ENCODE results near the gene PIP5K1A.
A peak's percentile ranks its signal among the peaks of the same experiment; 100 is the strongest.

The PIP5K1A gene

GRCh38 chr1:151156515-151156819, 41.9 kb upstream of the PIP5K1A start, which contains the start of gene TNFAIP8L2:
Gene TNFAIP8L2, plus strand, starts transcription at chr1:151156649. Its CDS starts 2,049 bp downstream, at chr1:151158698.
- ChIA-PET POLR2A (interaction anchor here (1.1 to 1.2 kb wide), 2 partner anchors 9 to 33 kb away, joined by 3 to 4 read pairs; partner anchors contain the start of genes LYSMD1, SCNM1 and VPS72), CTCF (interaction anchor here (0.6 to 6.4 kb wide), 11 partner anchors 8 to 132 kb away, joined by 3 to 124 read pairs (median 4); partner anchors contain the start of genes LYSMD1 and TMOD4)
- no peaks in the 10 kb centered on the region for H3K4me1 ChIP-seq (ENCODE audit: control insufficient read depth, insufficient read depth, low read length)
- no peak within 1 kb of the TSS for H3K27ac ChIP-seq (ENCODE audit: extremely low read depth, low read depth, low read length)
- no peak within 1 kb of the TSS for H3K4me3 ChIP-seq (ENCODE audit: low read depth, low read length)
- TF ChIP-seq ZNF146 (tag by site-specific recombination; IDR thresholded peaks at IDR 0.05) (no peak), ZNF777 (tag by site-specific recombination; IDR thresholded peaks at IDR 0.05; ENCODE audit: borderline replicate concordance) (no peak), ZNF366 (tag by site-specific recombination; conservative IDR thresholded peaks at IDR 0.05) (no peak), KLF9 (tag by site-specific recombination; IDR thresholded peaks at IDR 0.05; ENCODE audit: low read depth) (peak; percentile 56), ZNF843 (tag by site-specific recombination; IDR thresholded peaks at IDR 0.05) (no peak), GLI2 (tag by site-specific recombination; IDR thresholded peaks at IDR 0.05; ENCODE audit: borderline replicate concordance, low read depth) (no peak), CTCF (tag by site-specific recombination; IDR thresholded peaks at IDR 0.05) (no peak), ZNF174 (tag by site-specific recombination; IDR thresholded peaks at IDR 0.05) (no peak), ZNF2 (tag by site-specific recombination; IDR thresholded peaks at IDR 0.05) (no peak), GLIS2 (tag by site-specific recombination; IDR thresholded peaks at IDR 0.05) (no peak), ZFP3 (tag by site-specific recombination; IDR thresholded peaks at IDR 0.05; ENCODE audit: low read depth) (no peak), SP2 (tag by site-specific recombination; IDR thresholded peaks at IDR 0.05) (0 out of 2 replicates have a peak, but pooled peaks have one; percentile 12), ZNF335 (tag by site-specific recombination; conservative IDR thresholded peaks at IDR 0.05) (no peak), ZBTB44 (tag by site-specific recombination; IDR thresholded peaks at IDR 0.05) (no peak), ZNF785 (tag by site-specific recombination; IDR thresholded peaks at IDR 0.05) (no peak), ZNF266 (tag by site-specific recombination; IDR thresholded peaks at IDR 0.05; ENCODE audit: low read depth) (no peak)
- peaks cover 12 to 57% of the 10 kb centered on the region in 2 experiments for H3K36me3 ChIP-seq (ENCODE audit: control insufficient read depth in 2 of 2, insufficient read depth in 1 of 2, low read length in 2 of 2)
- no peaks in the 10 kb centered on the region for H3K9me3 ChIP-seq (ENCODE audit: control insufficient read depth, insufficient read depth, low read depth, low read length)

- Histone ChIP-seq H3K4me3 (ENCODE audit: low read depth, low read length) (no peak overlapping the region), H3K9me3 (ENCODE audit: control insufficient read depth, insufficient read depth, low read depth, low read length) (no peaks in the 10 kb centered on the region), H3K4me1 (ENCODE audit: control insufficient read depth, insufficient read depth, low read length) (no peaks in the 10 kb centered on the region), H3K27ac (ENCODE audit: extremely low read depth, low read depth, low read length) (no peak overlapping the region), H3K36me3 (ENCODE audit: control insufficient read depth in 2 of 2, insufficient read depth in 1 of 2, low read length in 2 of 2) (peaks cover 12 to 63% of the 10 kb centered on the region in 2 experiments)
- TF ChIP-seq ZNF768 (tag by site-specific recombination; IDR thresholded peaks at IDR 0.05) (no peak), GLIS1 (tag by site-specific recombination; IDR thresholded peaks at IDR 0.05) (no peak), ZNF660 (tag by site-specific recombination; IDR thresholded peaks at IDR 0.05) (no peak), ZBTB21 (tag by site-specific recombination; IDR thresholded peaks at IDR 0.05) (no peak), ZNF341 (tag by site-specific recombination; IDR thresholded peaks at IDR 0.05; ENCODE audit: low read depth) (no peak), ZNF221 (tag by site-specific recombination; IDR thresholded peaks at IDR 0.05; ENCODE audit: borderline replicate concordance) (no peak), ZFP37 (tag by site-specific recombination; IDR thresholded peaks at IDR 0.05) (no peak), ZNF404 (tag by site-specific recombination; IDR thresholded peaks at IDR 0.05) (no peak), ZNF114 (tag by site-specific recombination; IDR thresholded peaks at IDR 0.05) (no peak), KLF1 (tag by site-specific recombination; IDR thresholded peaks at IDR 0.05) (no peak), ZNF350 (tag by site-specific recombination; IDR thresholded peaks at IDR 0.05) (no peak), ZNF623 (tag by site-specific recombination; IDR thresholded peaks at IDR 0.05) (no peak), ZNF26 (tag by site-specific recombination; IDR thresholded peaks at IDR 0.05) (no peak), ZNF155 (tag by site-specific recombination; IDR thresholded peaks at IDR 0.05) (no peak), ELK4 (IDR thresholded peaks at IDR 0.05; ENCODE audit: borderline replicate concordance, low read depth, low read length) (no peak)
- CTCF ChIA-PET: interaction anchor here (0.6 to 6.4 kb wide), 10 partner anchors 8 to 132 kb away, joined by 3 to 124 read pairs (median 5); partner anchors contain the start of genes LYSMD1 and TMOD4
- POLR2A ChIA-PET: interaction anchor here (0.6 to 1.2 kb wide), 3 partner anchors 8 to 33 kb away, joined by 3 to 4 read pairs (median 4); partner anchors contain the start of genes LYSMD1, SCNM1 and VPS72
Measured at GRCh38 chr1:151157067-151157531, 41.3 kb upstream of the PIP5K1A start.
